Mucosa of rectum (tissue), 2 donors: ENCODE data around the gene ATP1B3.

Source experiments
- H3K27ac ChIP-seq, 2 donors: one replicate each; pipeline ENCODE4 v1.7.0; 2013; ENCODE audit warnings: inconsistent platforms in 2 of 2, low read depth in 2 of 2, low read length in 2 of 2
- H3K27me3 ChIP-seq, 2 donors: one replicate each; pipeline ENCODE4 v1.7.0; 2013; ENCODE audit warnings: low read length in 2 of 2; ENCODE audit not compliant: control insufficient read depth in 2 of 2, insufficient read depth in 2 of 2
- H3K36me3 ChIP-seq, 2 donors: one replicate each; pipeline ENCODE4 v1.7.0; 2013; ENCODE audit warnings: low read length in 2 of 2; ENCODE audit not compliant: control insufficient read depth in 2 of 2, insufficient read depth in 2 of 2
- H3K4me1 ChIP-seq, 2 donors: one replicate each; pipeline ENCODE4 v1.7.0; 2013; ENCODE audit warnings: low read length in 2 of 2, mild to moderate bottlenecking in 1 of 2; ENCODE audit not compliant: control insufficient read depth in 2 of 2, insufficient read depth in 2 of 2
- H3K4me3 ChIP-seq, 2 donors: one replicate each; pipeline ENCODE4 v1.7.0; 2013; ENCODE audit warnings: low read length in 2 of 2
- H3K9ac ChIP-seq, 2 donors: one replicate each; pipeline ENCODE4 v1.7.0; 2013; ENCODE audit warnings: low read length in 2 of 2, low read depth in 1 of 2, mild to moderate bottlenecking in 1 of 2
- H3K9me3 ChIP-seq, 2 donors: one replicate each; pipeline ENCODE4 v1.7.0; 2013; ENCODE audit warnings: low read length in 2 of 2; ENCODE audit not compliant: control insufficient read depth in 2 of 2
- donor health status: healthy.
- donor health status: Normal muscosa, but diverticular disease.

The ATP1B3 gene

GRCh38 chr3:141876381-141876890, at the start of gene ATP1B3:
ATP1B3 (plus strand) TSS chr3:141876643; CDS start chr3:141876802, 159 bp downstream.
- Histone ChIP-seq H3K4me3 (peak within 1 kb of the TSS; percentile 87 to 94), H3K9me3 (no peaks in the 10 kb centered on the region), H3K27ac (peak within 1 kb of the TSS; percentile 99 to 100), H3K36me3 (no peaks in the 10 kb centered on the region), H3K27me3 (no peaks in the 10 kb centered on the region), H3K4me1 (peaks cover 20 to 22% of the 10 kb centered on the region in 2 donors), H3K9ac (peak within 1 kb of the TSS; percentile 93 to 98)

- no peaks in the 10 kb centered on the region for H3K27me3 ChIP-seq
Measured at GRCh38 chr3:141828487-141828886, 48.0 kb upstream of the ATP1B3 start.

GRCh38 chr3:141828890-141829289, 47.6 kb upstream of the ATP1B3 start:
- peaks cover 2 to 3% of the 10 kb centered on the region in 2 donors for H3K4me1 ChIP-seq

More at GRCh38 chr3:141828487-141828886, 48.0 kb upstream of the ATP1B3 start:
- Histone ChIP-seq H3K27ac (peak overlapping the region in 1 of 2 donors; percentile 36), H3K9me3 (no peaks in the 10 kb centered on the region), H3K9ac (no peak overlapping the region), H3K4me1 (peaks cover 2 to 3% of the 10 kb centered on the region in 2 donors), H3K4me3 (no peak overlapping the region), H3K36me3 (no peaks in the 10 kb centered on the region)

GRCh38 chr3:141830508-141830907, 45.9 kb upstream of the ATP1B3 start:
- Histone ChIP-seq H3K9ac (no peak overlapping the region), H3K36me3 (no peaks in the 10 kb centered on the region), H3K4me1 (peaks cover 2 to 3% of the 10 kb centered on the region in 2 donors), H3K4me3 (no peak overlapping the region), H3K27ac (no peak overlapping the region), H3K9me3 (no peaks in the 10 kb centered on the region), H3K27me3 (no peaks in the 10 kb centered on the region)

More at GRCh38 chr3:141828890-141829289, 47.6 kb upstream of the ATP1B3 start:
- H3K9ac ChIP-seq: no peak overlapping the region
- H3K36me3 ChIP-seq: no peaks in the 10 kb centered on the region
- no peaks in the 10 kb centered on the region for H3K27me3 ChIP-seq
- H3K4me3 ChIP-seq: no peak overlapping the region
- peak overlapping the region in 1 of 2 donors; percentile 36 for H3K27ac ChIP-seq
- no peaks in the 10 kb centered on the region for H3K9me3 ChIP-seq

GRCh38 chr3:141834292-141834691, 42.2 kb upstream of the ATP1B3 start:
- no peaks in the 10 kb centered on the region for H3K36me3 ChIP-seq
- H3K4me1 ChIP-seq: no peaks in the 10 kb centered on the region

GRCh38 chr3:141835557-141836229, 40.8 kb upstream of the ATP1B3 start:
- no peaks in the 10 kb centered on the region for H3K9me3 ChIP-seq
- H3K4me1 ChIP-seq: no peaks in the 10 kb centered on the region
- no peak overlapping the region for H3K27ac ChIP-seq
- no peaks in the 10 kb centered on the region for H3K36me3 ChIP-seq
- no peak overlapping the region for H3K9ac ChIP-seq
- no peaks in the 10 kb centered on the region for H3K27me3 ChIP-seq
- H3K4me3 ChIP-seq: no peak overlapping the region

More at GRCh38 chr3:141834292-141834691, 42.2 kb upstream of the ATP1B3 start:
- no peaks in the 10 kb centered on the region for H3K9me3 ChIP-seq
- H3K27ac ChIP-seq: no peak overlapping the region
- H3K27me3 ChIP-seq: no peaks in the 10 kb centered on the region
- H3K9ac ChIP-seq: no peak overlapping the region
- no peak overlapping the region for H3K4me3 ChIP-seq

GRCh38 chr3:141839389-141839788, 37.1 kb upstream of the ATP1B3 start:
- Histone ChIP-seq H3K9ac (no peak overlapping the region), H3K27me3 (no peaks in the 10 kb centered on the region)

GRCh38 chr3:141840737-141841544, 35.5 kb upstream of the ATP1B3 start:
- Histone ChIP-seq H3K36me3 (no peaks in the 10 kb centered on the region), H3K27ac (no peak overlapping the region), H3K9ac (no peak overlapping the region), H3K9me3 (no peaks in the 10 kb centered on the region), H3K4me1 (peaks cover 3 to 9% of the 10 kb centered on the region in 2 donors), H3K27me3 (no peaks in the 10 kb centered on the region), H3K4me3 (no peak overlapping the region)

More at GRCh38 chr3:141839389-141839788, 37.1 kb upstream of the ATP1B3 start:
- no peak overlapping the region for H3K4me3 ChIP-seq
- no peak overlapping the region for H3K27ac ChIP-seq
- no peaks in the 10 kb centered on the region for H3K4me1 ChIP-seq
- no peaks in the 10 kb centered on the region for H3K36me3 ChIP-seq
- no peaks in the 10 kb centered on the region for H3K9me3 ChIP-seq

- Histone ChIP-seq H3K4me3 (no peak overlapping the region), H3K9me3 (no peaks in the 10 kb centered on the region), H3K27ac (no peak overlapping the region), H3K27me3 (no peaks in the 10 kb centered on the region), H3K9ac (no peak overlapping the region), H3K36me3 (no peaks in the 10 kb centered on the region), H3K4me1 (peaks cover 3 to 10% of the 10 kb centered on the region in 2 donors)
Measured at GRCh38 chr3:141844108-141844507, 32.3 kb upstream of the ATP1B3 start.

- Histone ChIP-seq H3K4me1 (peaks cover 3 to 10% of the 10 kb centered on the region in 2 donors), H3K4me3 (no peak overlapping the region), H3K9ac (no peak overlapping the region), H3K27me3 (no peaks in the 10 kb centered on the region), H3K27ac (no peak overlapping the region), H3K36me3 (no peaks in the 10 kb centered on the region), H3K9me3 (no peaks in the 10 kb centered on the region)
Measured at GRCh38 chr3:141844812-141845211, 31.6 kb upstream of the ATP1B3 start.
